Neutrophil (primary cell): ENCODE data around the gene TNS2.
"Not testable (repeated sequence)": the region's sequence is repeated elsewhere in the genome, so short reads cannot be mapped to it uniquely, and the experiment has no call there.

Experiments
- H3K27ac ChIP-seq: fragments of 200-600 bp; sonication (generic); 2 replicates; pipeline ENCODE4 v1.5.1; 2016; ENCODE audit warnings: mild to moderate bottlenecking, moderate library complexity
- H3K27me3 ChIP-seq: fragments of 200-600 bp; sonication (generic); 2 replicates; pipeline ENCODE4 v1.6.0; 2016; ENCODE audit warnings: mild to moderate bottlenecking
- H3K36me3 ChIP-seq: fragments of 200-600 bp; sonication (generic); 2 replicates; pipeline ENCODE4 v1.5.1; 2017
- H3K4me1 ChIP-seq, 2 experiments: fragments of 200-600 bp in 1 of 2; sonication (generic) in 1 of 2; 1 replicate in 1 of 2; 2 replicates in 1 of 2; pipeline versions ENCODE4 v1.5.1 to v1.6.1; 2013 to 2016; ENCODE audit warnings: low read depth in 1 of 2, low read length in 1 of 2, mild to moderate bottlenecking in 1 of 2, moderate library complexity in 1 of 2; ENCODE audit not compliant: control insufficient read depth in 1 of 2, insufficient read depth in 1 of 2
- H3K4me3 ChIP-seq, 2 experiments: fragments of 200-600 bp in 1 of 2; sonication (generic) in 1 of 2; 1 replicate in 1 of 2; 2 replicates in 1 of 2; pipeline ENCODE4 v1.5.1; 2013 to 2016; ENCODE audit warnings: low read depth in 1 of 2, low read length in 1 of 2, mild to moderate bottlenecking in 1 of 2, moderate library complexity in 1 of 2
- H3K9me3 ChIP-seq: fragments of 200-600 bp; sonication (generic); 2 replicates; pipeline ENCODE4 v1.5.1; 2016
- CTCF ChIP-seq: fragments of 200-600 bp; sonication (generic); IDR thresholded peaks from 2 replicates; pipeline ENCODE4 v1.5.1; 2016; ENCODE audit warnings: antibody characterized with exemption

Gene TNS2

GRCh38 chr12:53005986-53006809, 43.7 kb upstream of the TNS2 start, which contains the start of gene EIF4B:
Gene EIF4B, plus strand, starts transcription at chr12:53006456. Its CDS starts 28 bp downstream, at chr12:53006484.
- peaks cover 5% of the 10 kb centered on the region for H3K27me3 ChIP-seq
- peaks cover 17 to 20% of the 10 kb centered on the region in 2 experiments for H3K4me1 ChIP-seq
- H3K4me3 ChIP-seq = peak within 1 kb of the TSS; percentile 99 to 100
- TF ChIP-seq CTCF = peak; percentile 23
- H3K9me3 ChIP-seq = no peaks in the 10 kb centered on the region
- H3K36me3 ChIP-seq = no peaks in the 10 kb centered on the region
- H3K27ac ChIP-seq = peak within 1 kb of the TSS; percentile 96

- no peaks in the 10 kb centered on the region for H3K9me3 ChIP-seq
- H3K27me3 ChIP-seq = peaks cover 3% of the 10 kb centered on the region
- no peak for TF ChIP-seq CTCF
- peak overlapping the region; percentile 96 for H3K27ac ChIP-seq
- H3K4me1 ChIP-seq = peaks cover 17 to 20% of the 10 kb centered on the region in 2 experiments
- no peaks in the 10 kb centered on the region for H3K36me3 ChIP-seq
- peak overlapping the region; percentile 99 to 100 for H3K4me3 ChIP-seq
Observed at GRCh38 chr12:53006810-53007309, 43.0 kb upstream of the TNS2 start.

- TF ChIP-seq CTCF = no peak
- Histone ChIP-seq H3K27me3 (no peaks in the 10 kb centered on the region), H3K36me3 (no peaks in the 10 kb centered on the region), H3K9me3 (no peaks in the 10 kb centered on the region), H3K4me1 (peaks cover 17 to 20% of the 10 kb centered on the region in 2 experiments), H3K4me3 (peak overlapping the region; percentile 99 to 100), H3K27ac (no peak overlapping the region)
Observed at GRCh38 chr12:53007343-53007742, 42.5 kb upstream of the TNS2 start.

GRCh38 chr12:53008760-53009159, 41.1 kb upstream of the TNS2 start:
- H3K4me3 ChIP-seq, H3K27me3 ChIP-seq, H3K9me3 ChIP-seq, H3K36me3 ChIP-seq, H3K27ac ChIP-seq: not testable (repeated sequence)
- peaks cover 17 to 20% of the 10 kb centered on the region in 2 experiments for H3K4me1 ChIP-seq

GRCh38 chr12:53010955-53011354, 38.9 kb upstream of the TNS2 start:
- no peak overlapping the region for H3K27ac ChIP-seq
- peaks cover 10 to 14% of the 10 kb centered on the region in 2 experiments for H3K4me1 ChIP-seq
- H3K36me3 ChIP-seq = no peaks in the 10 kb centered on the region
- H3K27me3 ChIP-seq = no peaks in the 10 kb centered on the region
- H3K4me3 ChIP-seq = no peak overlapping the region
- no peak for TF ChIP-seq CTCF
- H3K9me3 ChIP-seq = no peaks in the 10 kb centered on the region

- H3K27me3 ChIP-seq = no peaks in the 10 kb centered on the region
- no peak overlapping the region for H3K27ac ChIP-seq
- no peaks in the 10 kb centered on the region for H3K9me3 ChIP-seq
- H3K36me3 ChIP-seq = peaks cover 5% of the 10 kb centered on the region
- H3K4me3 ChIP-seq = no peak overlapping the region
- TF ChIP-seq CTCF = no peak
- peaks cover 7 to 9% of the 10 kb centered on the region in 2 experiments for H3K4me1 ChIP-seq
Observed at GRCh38 chr12:53011889-53012288, 38.0 kb upstream of the TNS2 start.
